C4-2B (cell line): ENCODE measurements around the gene CLEC18C.
"Not testable (repeated sequence)": the region's sequence is repeated elsewhere in the genome, so short reads cannot be mapped to it uniquely, and the experiment has no call there.

Experiments used
- ZFX ChIP-seq: fragments of 450-650 bp; IDR thresholded peaks from 2 replicates; pipeline ENCODE4 v1.6.1; 2017
- TF ChIP-seq, protein P1 (sequence below): fragments of 450-650 bp; conservative IDR thresholded peaks from 2 replicates; pipeline ENCODE4 v1.5.1; 2017; ENCODE audit warnings: mild to moderate bottlenecking

DNA sequence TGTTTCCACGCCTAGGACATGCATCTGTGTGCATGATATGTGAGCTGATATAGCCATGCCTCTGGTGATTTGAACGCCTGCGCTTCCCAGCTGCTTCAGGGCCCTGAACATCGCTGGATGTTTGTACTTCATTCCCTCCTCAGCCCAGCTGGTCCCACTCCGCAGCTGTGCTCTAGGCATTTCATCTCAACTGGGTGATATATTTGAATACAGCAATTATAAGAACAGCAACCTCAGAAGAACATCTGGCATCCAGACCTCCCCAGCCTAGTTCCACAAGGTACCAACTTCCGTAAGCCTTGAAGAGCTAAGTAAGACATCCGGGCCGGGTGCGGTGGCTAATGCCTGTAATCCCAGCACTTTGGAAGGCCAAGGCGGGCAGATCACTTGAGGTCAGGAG, 6.9 kb upstream of the CLEC18C start:
- TF ChIP-seq, protein P1, sequence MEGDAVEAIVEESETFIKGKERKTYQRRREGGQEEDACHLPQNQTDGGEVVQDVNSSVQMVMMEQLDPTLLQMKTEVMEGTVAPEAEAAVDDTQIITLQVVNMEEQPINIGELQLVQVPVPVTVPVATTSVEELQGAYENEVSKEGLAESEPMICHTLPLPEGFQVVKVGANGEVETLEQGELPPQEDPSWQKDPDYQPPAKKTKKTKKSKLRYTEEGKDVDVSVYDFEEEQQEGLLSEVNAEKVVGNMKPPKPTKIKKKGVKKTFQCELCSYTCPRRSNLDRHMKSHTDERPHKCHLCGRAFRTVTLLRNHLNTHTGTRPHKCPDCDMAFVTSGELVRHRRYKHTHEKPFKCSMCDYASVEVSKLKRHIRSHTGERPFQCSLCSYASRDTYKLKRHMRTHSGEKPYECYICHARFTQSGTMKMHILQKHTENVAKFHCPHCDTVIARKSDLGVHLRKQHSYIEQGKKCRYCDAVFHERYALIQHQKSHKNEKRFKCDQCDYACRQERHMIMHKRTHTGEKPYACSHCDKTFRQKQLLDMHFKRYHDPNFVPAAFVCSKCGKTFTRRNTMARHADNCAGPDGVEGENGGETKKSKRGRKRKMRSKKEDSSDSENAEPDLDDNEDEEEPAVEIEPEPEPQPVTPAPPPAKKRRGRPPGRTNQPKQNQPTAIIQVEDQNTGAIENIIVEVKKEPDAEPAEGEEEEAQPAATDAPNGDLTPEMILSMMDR, result not testable (repeated sequence)
- not testable (repeated sequence) for TF ChIP-seq ZFX
